Endothelial cell of umbilical vein (primary cell): ENCODE measurements around the gene UTS2B.

Experiments used
- CTCF ChIP-seq, 2 donors: IDR thresholded peaks; 1 replicate in 1 of 2; 2 replicates in 1 of 2; pipeline ENCODE4 v1.5.1; 2011; ENCODE audit warnings: low read length in 2 of 2, mild to moderate bottlenecking in 2 of 2, moderate library complexity in 2 of 2, control low read depth in 1 of 2, inconsistent platforms in 1 of 2, low read depth in 1 of 2; ENCODE audit not compliant: insufficient read depth in 1 of 2; ENCODE audit errors: extremely low read depth in 1 of 2
- MAX ChIP-seq: IDR thresholded peaks from 2 replicates; pipeline ENCODE4 v1.6.1; 2011; ENCODE audit not compliant: insufficient read depth, insufficient read length
- POLR2A ChIP-seq: IDR thresholded peaks from 2 replicates; pipeline ENCODE4 v1.6.1; 2012; ENCODE audit warnings: low read depth, mild to moderate bottlenecking, control low read depth, low read length

GRCh38 chr3:191362524-191363090 is 32.3 kb upstream of the UTS2B start:
- no peak for TF ChIP-seq CTCF (IDR thresholded peaks at IDR 0.05; ENCODE audit: extremely low read depth in 1 of 2, insufficient read depth in 1 of 2, low read depth in 1 of 2, low read length in 2 of 2)
- TF ChIP-seq POLR2A: no peak
- no peak for TF ChIP-seq MAX
